Tibial artery (tissue), 4 donors: Measurements from ENCODE around the gene FGGY.

ENCODE experiments used
- DNase-seq, 2 donors: peaks; one replicate each; pipeline ENCODE4 v3.0.0-alpha.2; 2019
- H3K27ac ChIP-seq, 2 donors: fragments of 200-600 bp; sonication (generic) in 1 of 2; 1 replicate in 1 of 2; 2 replicates in 1 of 2; pipeline ENCODE4 v1.5.1; 2018 to 2019; ENCODE audit warnings: mild to moderate bottlenecking in 1 of 2
- H3K27me3 ChIP-seq, 2 donors: fragments of 200-600 bp; sonication (generic) in 1 of 2; one replicate each; pipeline versions ENCODE4 v1.5.1 to v1.6.0; 2016 to 2019
- H3K36me3 ChIP-seq, 3 donors: fragments of 200-600 bp; sonication (generic) in 2 of 3; one replicate each; pipeline ENCODE4 v1.5.1; 2016 to 2019; ENCODE audit warnings: mild to moderate bottlenecking in 2 of 3
- H3K4me1 ChIP-seq, 4 donors: fragments of 200-600 bp; sonication (generic) in 2 of 4; 1 replicate in 3 of 4; 2 replicates in 1 of 4; pipeline ENCODE4 v1.5.1; 2016 to 2019
- H3K4me3 ChIP-seq, 2 donors: fragments of 200-600 bp; sonication (generic) in 1 of 2; 1 replicate in 1 of 2; 2 replicates in 1 of 2; pipeline ENCODE4 v1.5.1; 2018 to 2019; ENCODE audit warnings: mild to moderate bottlenecking in 2 of 2
- H3K9me3 ChIP-seq, 3 donors: fragments of 200-600 bp; sonication (generic) in 1 of 3; one replicate each; pipeline ENCODE4 v1.5.1; 2016 to 2019
- CTCF ChIP-seq, 2 experiments: fragments of 200-600 bp in 1 of 2; fragments of 450-650 bp in 1 of 2; IDR thresholded peaks; one replicate each; pipeline ENCODE4 v1.5.1; 2017 to 2019; ENCODE audit warnings: antibody characterized with exemption in 2 of 2, mild to moderate bottlenecking in 1 of 2, moderate library complexity in 1 of 2
- intact Hi-C: fragments of 100-400 bp; cut with DNase I; formaldehyde crosslinking; loops from one replicate; pipeline ENCODE4 v1.15.0; 2023; ENCODE audit warnings: low total_unique reads

The FGGY gene

DNA sequence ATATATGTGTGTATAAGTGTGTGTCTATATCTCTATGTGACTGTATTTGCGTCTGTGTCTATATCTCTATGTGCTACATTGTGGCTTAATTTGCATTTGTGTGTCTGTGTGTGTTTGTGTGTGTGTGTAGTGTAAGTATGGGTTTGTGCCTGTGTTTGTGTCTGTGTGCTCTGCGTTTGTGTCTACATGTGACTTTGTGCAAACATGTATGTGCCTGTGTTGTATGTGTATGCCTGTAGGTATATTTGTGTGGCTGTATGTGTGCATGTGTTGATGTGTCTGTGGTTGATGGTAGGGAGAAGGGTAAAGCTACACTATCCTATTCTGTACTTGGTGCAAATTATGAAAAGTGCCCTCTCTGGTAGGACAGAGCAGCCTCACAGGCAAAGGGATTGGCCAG is 7.3 kb upstream of the FGGY start:
- intact Hi-C loops, result no loop called here
- DNase-seq, result no peak
- Histone ChIP-seq H3K36me3 (no peaks in the 10 kb centered on the region), H3K9me3 (no peaks in the 10 kb centered on the region), H3K4me1 (no peaks in the 10 kb centered on the region), H3K27ac (no peak overlapping the region), H3K27me3 (no peaks in the 10 kb centered on the region), H3K4me3 (no peak overlapping the region)
- no peak for TF ChIP-seq CTCF (IDR thresholded peaks at IDR 0.05)

GRCh38 chr1:59290193-59290949 is 6.5 kb upstream of the FGGY start:
- H3K4me3 ChIP-seq, result no peak overlapping the region
- no peaks in the 10 kb centered on the region for H3K9me3 ChIP-seq
- peaks cover 0 to 3% (median 1%) of the 10 kb centered on the region in 4 donors for H3K4me1 ChIP-seq
- peak in 1 of 2 experiments; percentile 7 for TF ChIP-seq CTCF (IDR thresholded peaks at IDR 0.05)
- H3K36me3 ChIP-seq, result no peaks in the 10 kb centered on the region
- H3K27ac ChIP-seq, result no peak overlapping the region
- peak in 1 of 2 donors; percentile 22 for DNase-seq
- H3K27me3 ChIP-seq, result no peaks in the 10 kb centered on the region
- intact Hi-C loops, result no loop called here

DNA sequence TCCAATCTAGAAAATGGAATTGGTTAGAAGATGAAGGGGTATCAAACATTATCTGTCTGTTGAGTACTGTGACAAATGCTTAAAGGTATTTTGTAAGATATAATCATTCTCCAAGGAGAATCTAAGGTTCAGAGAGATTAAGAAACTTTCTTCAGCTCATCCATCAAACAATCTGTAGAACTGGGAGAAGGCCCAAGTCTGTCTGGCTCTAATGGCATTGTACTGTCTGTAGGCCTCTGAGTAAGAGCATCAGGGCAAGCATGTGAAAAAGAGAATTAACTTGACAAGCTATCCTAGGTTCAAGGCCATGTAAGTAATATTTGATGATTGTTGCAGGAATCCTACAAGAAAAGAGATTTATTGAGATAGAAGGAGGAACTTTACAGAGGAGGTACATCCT is 5.3 kb upstream of the FGGY start:
- H3K36me3 ChIP-seq, result no peaks in the 10 kb centered on the region
- intact Hi-C loops, result no loop called here
- H3K27me3 ChIP-seq, result no peaks in the 10 kb centered on the region
- no peak for DNase-seq
- H3K27ac ChIP-seq, result no peak overlapping the region
- peaks cover 0 to 8% (median 5%) of the 10 kb centered on the region in 4 donors for H3K4me1 ChIP-seq
- no peak overlapping the region for H3K4me3 ChIP-seq
- H3K9me3 ChIP-seq, result no peaks in the 10 kb centered on the region
- TF ChIP-seq CTCF (IDR thresholded peaks at IDR 0.05), result no peak

DNA sequence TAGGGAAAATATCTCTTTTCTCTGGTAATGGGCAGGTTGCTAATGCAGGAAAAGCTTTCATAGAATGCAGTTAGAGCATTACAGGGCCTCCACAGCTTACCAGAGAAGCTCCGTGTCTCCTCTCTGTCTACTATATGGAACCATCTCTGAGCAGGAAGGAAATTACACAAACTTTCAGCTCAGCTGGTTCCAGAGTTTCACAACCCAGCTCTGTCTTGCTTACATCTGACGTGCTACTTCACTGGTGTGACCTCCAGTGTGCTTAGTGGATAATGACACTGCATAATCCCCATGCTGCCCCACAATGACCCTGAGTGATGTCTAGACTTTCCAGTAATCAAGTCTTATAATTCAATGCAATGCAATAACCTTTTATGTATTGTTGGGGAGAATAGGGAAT is 4.3 kb upstream of the FGGY start:
- peak; percentile 69 to 71 for DNase-seq
- Histone ChIP-seq H3K27ac (no peak overlapping the region), H3K4me3 (no peak overlapping the region), H3K36me3 (no peaks in the 10 kb centered on the region), H3K9me3 (no peaks in the 10 kb centered on the region), H3K4me1 (peaks cover 0 to 14% (median 10%) of the 10 kb centered on the region in 4 donors), H3K27me3 (no peaks in the 10 kb centered on the region)
- intact Hi-C loops, result no loop called here
- TF ChIP-seq CTCF (IDR thresholded peaks at IDR 0.05), result no peak

- H3K4me3 ChIP-seq, result no peak overlapping the region
- H3K9me3 ChIP-seq, result no peaks in the 10 kb centered on the region
- no peak for TF ChIP-seq CTCF (IDR thresholded peaks at IDR 0.05)
- peaks cover 0 to 18% (median 15%) of the 10 kb centered on the region in 4 donors for H3K4me1 ChIP-seq
- no peak overlapping the region for H3K27ac ChIP-seq
- DNase-seq, result no peak
- intact Hi-C loops, result no loop called here
- no peaks in the 10 kb centered on the region for H3K36me3 ChIP-seq
- H3K27me3 ChIP-seq, result no peaks in the 10 kb centered on the region
Measured at GRCh38 chr1:59293206-59293605, 3.7 kb upstream of the FGGY start.
